Astrocyte of the cerebellum (primary cell): ENCODE measurements around the gene ATP7A.

ENCODE experiments used
- DNase-seq: peaks from one replicate; pipeline ENCODE4 v3.0.0-alpha.2; 2011; ENCODE audit warnings: low read depth
- H3K4me3 ChIP-seq: 2 replicates; pipeline ENCODE4 v1.5.1; 2011; ENCODE audit warnings: mild to moderate bottlenecking, low read depth, low read length, moderate library complexity
- CTCF ChIP-seq: IDR thresholded peaks from 2 replicates; pipeline ENCODE4 v1.5.1; 2012; ENCODE audit warnings: low read length, low read depth, moderate library complexity, mild to moderate bottlenecking; ENCODE audit errors: missing control alignments
- in situ Hi-C: cut with HindIII; loops from 2 replicates; pipeline ENCODE4 v1.10.0; 2017; ENCODE audit warnings: low sequenced_read_pairs

The ATP7A gene

GRCh38 chrX:77953708-77954107 lies 43.2 kb downstream of the ATP7A start:
- no peak for DNase-seq
- in situ Hi-C loops, result no loop called here
- TF ChIP-seq CTCF, result no peak
- H3K4me3 ChIP-seq, result no peak overlapping the region

GRCh38 chrX:77960567-77960966 lies 50.1 kb downstream of the ATP7A start:
- in situ Hi-C loops, result no loop called here
- no peak overlapping the region for H3K4me3 ChIP-seq
- TF ChIP-seq CTCF, result no peak
- DNase-seq, result no peak

GRCh38 chrX:77961063-77961462 lies 50.6 kb downstream of the ATP7A start:
- H3K4me3 ChIP-seq, result no peak overlapping the region
- DNase-seq, result no peak
- TF ChIP-seq CTCF, result no peak
- in situ Hi-C loops, result no loop called here

GRCh38 chrX:77962068-77962902 lies 51.8 kb downstream of the ATP7A start:
- H3K4me3 ChIP-seq, result no peak overlapping the region
- in situ Hi-C loops, result no loop called here
- no peak for TF ChIP-seq CTCF
- no peak for DNase-seq

- H3K4me3 ChIP-seq, result no peak overlapping the region
- no peak for DNase-seq
- TF ChIP-seq CTCF, result no peak
- in situ Hi-C loops, result no loop called here
These were observed 55.9 kb downstream of the ATP7A start for GRCh38 chrX:77966361-77966760.

GRCh38 chrX:77967631-77968030 lies 57.1 kb downstream of the ATP7A start:
- in situ Hi-C loops, result no loop called here
- H3K4me3 ChIP-seq, result no peak overlapping the region
- no peak for DNase-seq
- TF ChIP-seq CTCF, result no peak
